ENCODE data around the gene CD93.
A peak's percentile ranks its signal among the peaks of the same experiment; 100 is the strongest.

Gene CD93

DNA sequence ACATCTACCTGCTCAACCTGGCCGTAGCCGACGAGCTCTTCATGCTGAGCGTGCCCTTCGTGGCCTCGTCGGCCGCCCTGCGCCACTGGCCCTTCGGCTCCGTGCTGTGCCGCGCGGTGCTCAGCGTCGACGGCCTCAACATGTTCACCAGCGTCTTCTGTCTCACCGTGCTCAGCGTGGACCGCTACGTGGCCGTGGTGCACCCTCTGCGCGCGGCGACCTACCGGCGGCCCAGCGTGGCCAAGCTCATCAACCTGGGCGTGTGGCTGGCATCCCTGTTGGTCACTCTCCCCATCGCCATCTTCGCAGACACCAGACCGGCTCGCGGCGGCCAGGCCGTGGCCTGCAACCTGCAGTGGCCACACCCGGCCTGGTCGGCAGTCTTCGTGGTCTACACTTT lies 50.4 kb downstream of the CD93 start:
- DNase-seq (ENCODE audit: low spot score) = no peak

DNA sequence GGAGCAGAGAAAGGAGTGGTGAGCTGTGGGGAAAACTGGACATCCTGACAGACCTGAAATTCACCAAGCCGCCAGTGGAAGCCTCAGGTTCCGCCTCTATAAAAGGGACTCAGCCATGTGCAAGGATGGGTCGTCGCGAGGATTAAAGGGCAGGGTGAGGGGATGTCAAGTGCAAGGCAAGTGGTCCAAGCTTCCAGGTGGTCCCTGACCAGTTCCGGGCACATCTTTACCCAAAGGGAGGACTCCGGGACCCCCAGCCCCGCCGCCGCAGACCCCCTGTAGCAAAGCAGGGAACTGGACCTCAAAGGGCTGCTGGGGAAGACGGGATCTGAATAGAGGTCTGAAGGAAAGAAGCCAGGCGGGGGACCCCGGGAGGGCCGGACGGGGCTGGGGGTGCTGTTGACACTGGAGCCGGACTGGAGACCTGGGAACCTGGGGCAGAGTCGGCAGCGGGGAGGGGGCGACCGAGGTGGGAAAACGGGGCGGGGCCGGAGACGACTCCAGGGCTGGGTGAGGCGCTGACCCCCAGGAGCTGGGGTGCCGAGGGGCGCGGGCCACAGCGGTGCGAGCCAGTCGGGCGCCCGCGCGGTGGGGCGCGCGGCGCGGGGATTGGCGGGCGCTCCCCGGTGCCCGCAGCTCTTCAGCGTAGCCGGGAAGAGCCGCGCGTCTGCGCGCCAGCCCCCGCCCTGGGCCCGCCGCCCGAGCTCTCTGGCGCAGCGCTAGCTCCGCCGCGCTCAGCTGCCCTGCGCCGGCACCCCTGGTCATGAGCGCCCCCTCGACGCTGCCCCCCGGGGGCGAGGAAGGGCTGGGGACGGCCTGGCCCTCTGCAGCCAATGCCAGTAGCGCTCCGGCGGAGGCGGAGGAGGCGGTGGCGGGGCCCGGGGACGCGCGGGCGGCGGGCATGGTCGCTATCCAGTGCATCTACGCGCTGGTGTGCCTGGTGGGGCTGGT lies 51.1 kb downstream of the CD93 start, which contains the start of gene SSTR4:
Gene SSTR4 (plus strand): TSS at position 592 of the 951 bp plus-strand sequence. CDS start 172 bp downstream, at position 764.
- DNase-seq (ENCODE audit: low spot score) = peak; percentile 65

DNA sequence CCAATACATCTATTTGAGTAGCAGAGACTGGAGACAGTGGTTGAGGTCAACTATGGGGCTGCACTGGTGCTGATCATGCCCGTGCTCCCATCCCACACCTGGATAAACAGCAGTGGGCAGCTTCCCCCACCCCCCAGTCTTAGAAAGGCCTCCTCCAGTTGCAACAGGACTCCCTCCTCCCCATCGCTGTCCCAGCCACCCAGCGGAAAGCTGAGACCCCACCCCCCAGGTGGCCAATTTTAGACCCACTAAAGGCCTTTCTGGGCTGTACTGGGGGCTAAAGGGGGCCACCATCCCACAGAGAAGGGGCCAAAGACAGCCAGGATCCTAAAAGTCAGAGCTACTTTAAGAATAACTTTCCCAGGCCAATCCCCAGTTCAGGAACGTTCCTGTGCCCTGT lies 52.2 kb downstream of the CD93 start:
- DNase-seq (ENCODE audit: low spot score) = no peak

DNA sequence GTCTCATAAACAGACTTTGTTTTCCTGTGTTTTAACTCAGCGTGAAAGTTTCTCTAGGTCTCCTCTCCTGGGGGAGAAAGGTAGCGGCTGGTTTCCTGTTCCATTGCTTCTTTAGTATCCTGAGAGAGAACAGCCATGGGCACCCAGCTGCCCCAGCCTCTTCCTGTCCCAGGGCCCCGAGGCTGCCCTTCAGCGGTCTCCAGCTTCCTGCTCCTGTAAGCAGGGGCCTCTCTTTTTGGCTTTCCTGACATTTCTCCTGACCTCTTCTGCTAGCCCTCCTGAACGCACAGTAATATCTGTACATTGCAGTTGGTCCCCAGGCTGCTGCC lies 53.4 kb downstream of the CD93 start:
- no peak for DNase-seq (ENCODE audit: low spot score)

DNA sequence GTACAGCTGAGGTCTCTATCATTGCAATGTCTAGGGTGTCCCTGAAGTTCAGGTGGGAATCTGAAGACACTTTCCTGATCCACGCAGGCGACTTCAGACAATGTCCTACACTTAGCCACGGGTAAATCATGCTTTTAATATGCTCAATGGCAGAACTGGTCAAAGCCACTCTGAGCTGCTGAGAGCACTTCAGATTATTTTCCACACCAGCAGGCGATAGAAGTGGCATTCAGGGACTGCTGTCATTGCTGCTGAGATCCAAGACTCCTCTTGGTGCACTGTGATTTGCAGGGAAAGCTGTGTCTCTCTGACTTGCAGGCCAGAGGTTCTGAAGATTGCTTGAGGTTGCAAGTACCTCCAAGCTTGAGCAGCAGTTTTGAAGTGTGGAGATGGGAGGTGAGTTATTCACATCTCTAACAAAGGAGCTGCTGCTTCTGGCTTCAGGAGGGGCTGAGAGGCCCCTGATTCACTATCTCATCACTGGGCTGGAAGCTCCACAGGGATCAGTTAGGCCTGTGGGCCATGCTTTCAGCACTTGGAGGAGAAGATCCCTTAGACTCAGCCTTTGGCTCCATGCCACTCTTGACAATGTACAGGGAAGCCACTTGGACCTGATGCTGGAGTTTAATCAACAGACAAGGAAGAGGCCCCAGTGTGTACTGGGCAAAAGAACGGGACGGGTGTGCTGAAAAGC lies 53.9 kb downstream of the CD93 start:
- no peak for DNase-seq (ENCODE audit: low spot score)

DNA sequence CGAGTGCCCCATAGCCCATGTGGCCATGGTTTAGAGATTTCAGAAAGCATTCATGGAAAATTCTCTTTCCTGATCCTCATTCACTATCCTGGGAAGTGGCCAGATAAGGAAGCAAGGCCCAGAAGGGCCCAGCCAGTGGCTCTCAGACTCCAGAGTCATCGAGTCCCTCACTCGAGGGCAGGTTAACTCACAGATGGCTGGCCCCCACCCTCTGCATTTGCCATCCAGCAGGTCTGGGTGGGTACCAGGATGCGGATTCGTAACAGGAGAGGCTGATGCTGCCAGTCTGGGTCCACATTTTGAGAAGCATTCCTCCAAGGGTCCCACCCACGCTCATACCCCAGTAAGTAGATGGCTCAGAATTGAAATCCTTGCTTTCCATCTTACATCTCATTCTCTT lies 54.8 kb downstream of the CD93 start:
- DNase-seq (ENCODE audit: low spot score) = no peak

All from iPS-NIHi11 (cell line).